H1 (cell line): ENCODE measurements around the gene SECISBP2. TPM values are rescaled to one million over a fixed set of nuclear protein-coding genes. Genes with fewer than 3 reads are reported as not detected.
A peak's percentile ranks its signal among the peaks of the same experiment; 100 is the strongest.

Experiments used
- CTCF ChIA-PET: fragments of 300-600 bp; sonication (Branson Sonifier 250); formaldehyde crosslinking; loops from one replicate; lab custom pipeline; 2021; ENCODE audit not compliant: partially characterized antibody; lab: Charles Lee
- POLR2A ChIA-PET: fragments of 300-600 bp; sonication (Branson Sonifier 250); formaldehyde crosslinking; loops from one replicate; lab custom pipeline; 2021; ENCODE audit warnings: inconsistent platforms; ENCODE audit not compliant: partially characterized antibody; lab: Charles Lee
- DNase-seq, 2 experiments: peaks; one replicate each; pipeline versions ENCODE4 v3.0.0 to v3.0.0-alpha.2; 2010 to 2022; ENCODE audit warnings: low spot score in 2 of 2, low read depth in 1 of 2, mixed read lengths in 1 of 2
- FAIRE-seq: peaks from 2 replicates; lab custom pipeline; 2011; peaks lifted over from hg19 to GRCh38; lab: Jason Lieb, UNC
- H2AFZ ChIP-seq: 2 replicates; pipeline ENCODE4 v1.8.1; 2012; ENCODE audit warnings: low read length, inconsistent platforms
- H2AK5ac ChIP-seq: 2 replicates; pipeline ENCODE4 v1.6.1; 2013; ENCODE audit warnings: low read depth, low read length
- H2BK120ac ChIP-seq: replicated peaks from 2 replicates; pipeline ENCODE3; 2013; ENCODE audit warnings: low read depth, low read length, inconsistent platforms
- H2BK12ac ChIP-seq: 2 replicates; pipeline ENCODE4 v1.6.1; 2013; ENCODE audit warnings: low read depth, low read length
- H2BK15ac ChIP-seq: 2 replicates; pipeline ENCODE4 v1.6.1; 2013; ENCODE audit warnings: low read length
- H2BK20ac ChIP-seq: 2 replicates; pipeline ENCODE4 v1.6.1; 2013; ENCODE audit warnings: low read length
- H2BK5ac ChIP-seq: 2 replicates; pipeline ENCODE4 v1.6.1; 2013; ENCODE audit warnings: low read depth, low read length
- H3K14ac ChIP-seq: 2 replicates; pipeline ENCODE4 v1.6.1; 2013; ENCODE audit warnings: inconsistent platforms; ENCODE audit not compliant: insufficient read length
- H3K18ac ChIP-seq: 2 replicates; pipeline ENCODE4 v1.6.1; 2013; ENCODE audit warnings: low read length; ENCODE audit errors: extremely low read depth
- H3K23ac ChIP-seq: 2 replicates; pipeline ENCODE4 v1.6.1; 2013; ENCODE audit warnings: inconsistent platforms; ENCODE audit not compliant: insufficient read length
- H3K23me2 ChIP-seq: 2 replicates; pipeline ENCODE4 v1.6.1; 2013; ENCODE audit warnings: low read depth, low read length
- H3K27ac ChIP-seq: 2 replicates; pipeline ENCODE4 v1.6.1; 2011; ENCODE audit warnings: low read depth, low read length, inconsistent platforms
- H3K27me3 ChIP-seq, 4 experiments: replicated peaks in 1 of 4; 1 replicate in 1 of 4; 2 replicates in 3 of 4; pipeline versions ENCODE4 v1.6.1 to v1.8.1; 2011 to 2013; ENCODE audit warnings: low read length in 3 of 4, mild to moderate bottlenecking in 3 of 4, inconsistent platforms in 2 of 4, mixed read lengths in 2 of 4, moderate library complexity in 1 of 4; ENCODE audit not compliant: control insufficient read depth in 3 of 4, insufficient read depth in 3 of 4; ENCODE audit errors: extremely low read depth in 1 of 4
- H3K36me3 ChIP-seq, 4 experiments: 2 replicates each; pipeline versions ENCODE4 v1.6.1 to v1.8.1; 2011 to 2013; ENCODE audit warnings: mild to moderate bottlenecking in 4 of 4, low read length in 3 of 4, moderate library complexity in 2 of 4, control low read depth in 1 of 4, inconsistent platforms in 1 of 4; ENCODE audit not compliant: insufficient read depth in 4 of 4, control insufficient read depth in 2 of 4
- H3K4ac ChIP-seq: replicated peaks from 2 replicates; pipeline ENCODE3; 2013; ENCODE audit warnings: low read length, low read depth, mixed read lengths, inconsistent platforms; ENCODE audit not compliant: insufficient read length
- H3K4me1 ChIP-seq, 4 experiments: replicated peaks in 1 of 4; 1 replicate in 1 of 4; 2 replicates in 3 of 4; pipeline versions ENCODE4 v1.6.1 to v1.8.1; 2011 to 2013; ENCODE audit warnings: low read length in 3 of 4, inconsistent platforms in 2 of 4, mixed read lengths in 1 of 4; ENCODE audit not compliant: insufficient read depth in 4 of 4, control insufficient read depth in 3 of 4
- H3K4me2 ChIP-seq, 2 experiments: 2 replicates each; pipeline versions ENCODE4 v1.6.1 to v1.8.1; 2011 to 2013; ENCODE audit warnings: low read depth in 2 of 2, low read length in 2 of 2, control low read depth in 1 of 2, inconsistent platforms in 1 of 2, mild to moderate bottlenecking in 1 of 2; ENCODE audit not compliant: insufficient read depth in 1 of 2
- H3K4me3 ChIP-seq, 4 experiments: fragments of 200-600, 300-600 bp in 1 of 4; sonication (generic), shearing (Covaris generic), sonication (Bioruptor Twin) in 1 of 4; 2 replicates each; pipeline versions ENCODE4 v1.5.1 to v1.8.1; 2011 to 2016; ENCODE audit warnings: low read length in 4 of 4, low read depth in 3 of 4, control low read depth in 2 of 4, inconsistent platforms in 2 of 4, mild to moderate bottlenecking in 2 of 4, mixed read lengths in 1 of 4, moderate library complexity in 1 of 4; ENCODE audit not compliant: insufficient read depth in 2 of 4; ENCODE audit errors: extremely low read depth in 1 of 4
- H3K56ac ChIP-seq: replicated peaks from 2 replicates; pipeline ENCODE3; 2013; ENCODE audit warnings: low read depth, mild to moderate bottlenecking, mixed read lengths, low read length, inconsistent platforms; ENCODE audit not compliant: insufficient read length
- H3K79me1 ChIP-seq: 2 replicates; pipeline ENCODE4 v1.6.1; 2013; ENCODE audit warnings: low read depth, low read length, control low read depth
- H3K79me2 ChIP-seq, 2 experiments: 2 replicates each; pipeline versions ENCODE4 v1.6.1 to v1.8.1; 2012 to 2013; ENCODE audit warnings: low read length in 2 of 2, mild to moderate bottlenecking in 2 of 2, inconsistent platforms in 1 of 2; ENCODE audit not compliant: insufficient read depth in 2 of 2, control insufficient read depth in 1 of 2
- H3K9ac ChIP-seq, 4 experiments: replicated peaks in 1 of 4; 1 replicate in 1 of 4; 2 replicates in 3 of 4; pipeline versions ENCODE4 v1.6.1 to v1.8.1; 2011 to 2013; ENCODE audit warnings: low read depth in 3 of 4, low read length in 3 of 4, control low read depth in 2 of 4, mild to moderate bottlenecking in 2 of 4, moderate library complexity in 2 of 4, inconsistent platforms in 1 of 4; ENCODE audit errors: extremely low read depth in 1 of 4
- H3K9me3 ChIP-seq, 2 experiments: 2 replicates each; pipeline versions ENCODE4 v1.6.1 to v1.8.1; 2012 to 2013; ENCODE audit warnings: mild to moderate bottlenecking in 2 of 2, moderate library complexity in 2 of 2, control low read depth in 1 of 2, inconsistent platforms in 1 of 2, low read depth in 1 of 2, low read length in 1 of 2, mixed read lengths in 1 of 2; ENCODE audit not compliant: insufficient read depth in 2 of 2
- H4K20me1 ChIP-seq, 2 experiments: replicated peaks in 1 of 2; 2 replicates each; pipeline versions ENCODE3 to v1.8.1; 2011 to 2013; ENCODE audit warnings: inconsistent platforms in 2 of 2, low read length in 2 of 2, mild to moderate bottlenecking in 1 of 2; ENCODE audit not compliant: insufficient read depth in 2 of 2, control insufficient read depth in 1 of 2
- H4K5ac ChIP-seq: 2 replicates; pipeline ENCODE4 v1.6.1; 2013; ENCODE audit warnings: low read length, low read depth, mixed read lengths, inconsistent platforms; ENCODE audit not compliant: insufficient read length
- H4K8ac ChIP-seq: 2 replicates; pipeline ENCODE4 v1.8.0; 2013; ENCODE audit warnings: mild to moderate bottlenecking, moderate library complexity, low read length, inconsistent platforms; ENCODE audit not compliant: insufficient read depth; ENCODE audit errors: extremely low read depth
- H4K91ac ChIP-seq: replicated peaks from 2 replicates; pipeline ENCODE3; 2013; ENCODE audit warnings: low read length, mixed read lengths, inconsistent platforms; ENCODE audit not compliant: insufficient read length
- BRCA1 ChIP-seq: IDR thresholded peaks from 2 replicates; pipeline ENCODE4 v1.6.1; 2012; ENCODE audit warnings: low read depth, low read length, improper control_type of control experiment
- CHD2 ChIP-seq: IDR thresholded peaks from 2 replicates; pipeline ENCODE4 v1.6.1; 2012; ENCODE audit warnings: low read length, improper control_type of control experiment
- HDAC6 ChIP-seq: IDR thresholded peaks from one replicate; pipeline ENCODE4 v1.7.1; 2012; ENCODE audit warnings: low read depth, mild to moderate bottlenecking, inconsistent platforms, low read length, moderate library complexity
- JUND ChIP-seq: IDR thresholded peaks from 2 replicates; pipeline ENCODE4 v1.6.1; 2011; ENCODE audit warnings: mild to moderate bottlenecking, improper control_type of control experiment, low read length
- RXRA ChIP-seq: IDR thresholded peaks from 2 replicates; pipeline ENCODE4 v1.6.1; 2011; ENCODE audit warnings: low read depth, mild to moderate bottlenecking, low read length, moderate library complexity; ENCODE audit not compliant: insufficient read depth
- SAP30 ChIP-seq: fragments of 300-600 bp; sonication (generic); IDR thresholded peaks from 2 replicates; pipeline ENCODE4 v1.7.1; 2012; ENCODE audit warnings: low read length, moderate library complexity, mild to moderate bottlenecking, inconsistent platforms; ENCODE audit not compliant: insufficient read depth, insufficient replicate concordance
- TAF7 ChIP-seq: optimal IDR thresholded peaks from 2 replicates; pipeline ENCODE3; 2011; ENCODE audit warnings: low read depth, mild to moderate bottlenecking, inconsistent platforms, low read length, moderate library complexity, borderline replicate concordance
- TBP ChIP-seq: IDR thresholded peaks from 2 replicates; pipeline ENCODE4 v1.6.1; 2011; ENCODE audit warnings: low read depth, low read length, improper control_type of control experiment
- WGBS, 2 experiments: shearing (Covaris generic) in 1 of 2; methylation state at CpG; one replicate each; pipeline versions ENCODE4 v1.1.6 to v1.1.7; 2013 to 2015; ENCODE audit warnings: low lambda C conversion rate in 2 of 2, mixed read lengths in 2 of 2, inconsistent platforms in 1 of 2, low coverage in 1 of 2, missing lambda C conversion rate in 1 of 2; ENCODE audit not compliant: insufficient replicate concordance in 2 of 2, insufficient coverage in 1 of 2, insufficient read length in 1 of 2; ENCODE audit errors: extremely low coverage in 1 of 2, missing lambda C conversion rate in 1 of 2; 5-methylcytosine and 5-hydroxymethylcytosine counted together
- polyA plus RNA-seq, 7 experiments: library from polyadenylated mRNA; depleted of rRNA in 3 of 7; stranded (reverse) in 5 of 7; unstranded in 2 of 7; fragments of >200 nt in 5 of 7; fragments of 200-250 nt in 2 of 7; gene quantifications; 1 replicate in 5 of 7; 2 replicates in 1 of 7; 4 replicates in 1 of 7; pipeline versions ENCODE4 v1.2.1 to v1.2.3, GENCODE V29; 2011 to 2013; ENCODE audit warnings: missing spikeins in 2 of 7, mixed read lengths in 2 of 7
- total RNA-seq: library from RNA; stranded (reverse); fragmentation: NEBNext Ultra II Directional; extraction: Animal tissue kit (Norgen Biotek cat#: 25700); gene quantifications from 2 replicates; pipeline ENCODE4 v1.2.1, GENCODE V29; 2021
- TF ChIP-seq, protein P1 (sequence below): IDR thresholded peaks from 2 replicates; pipeline ENCODE4 v1.6.1; 2012; ENCODE audit warnings: inconsistent platforms
- TF ChIP-seq, protein P2 (sequence below), 3 experiments: IDR thresholded peaks; 1 replicate in 2 of 3; 2 replicates in 1 of 3; pipeline versions ENCODE4 v1.5.1 to v1.6.1; 2011; ENCODE audit warnings: low read length in 3 of 3, mild to moderate bottlenecking in 3 of 3, inconsistent platforms in 2 of 3, low read depth in 1 of 3, moderate library complexity in 1 of 3; ENCODE audit not compliant: insufficient read depth in 1 of 3; ENCODE audit errors: control extremely low read depth in 1 of 3

The SECISBP2 gene
- total and polyA plus RNA-seq, 2 of the 8 experiments (the other 6 are each of a cell fraction or from before 2014, with no cell fraction given), result 39.0 to 61.7 TPM

DNA sequence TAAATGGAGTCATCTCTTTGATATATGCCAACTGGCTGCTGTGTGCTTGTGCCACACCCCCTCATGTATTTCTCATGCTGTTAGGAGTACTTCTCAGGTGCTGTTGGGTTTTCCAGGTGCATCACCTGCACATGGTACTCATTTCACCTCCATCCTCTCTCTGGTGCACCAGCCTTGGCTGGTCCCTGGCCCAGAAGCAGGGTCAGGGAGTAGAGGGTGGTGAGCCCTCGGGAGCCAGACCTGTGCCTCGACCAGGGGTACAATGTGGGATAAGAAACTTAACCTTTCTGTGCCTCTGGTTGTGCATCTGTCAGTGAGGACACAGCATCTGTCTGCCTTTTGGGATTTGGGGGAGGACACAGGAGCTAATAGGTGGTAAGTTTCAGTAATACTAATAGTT is 38.5 kb downstream of the SECISBP2 start:
- no peak overlapping the region for H2BK120ac ChIP-seq
- no peaks in the 10 kb centered on the region for H3K4me1 ChIP-seq
- no peak overlapping the region for H3K4me2 ChIP-seq
- no peak overlapping the region for H4K5ac ChIP-seq
- no peak overlapping the region for H2BK5ac ChIP-seq
- no peak overlapping the region for H3K4me3 ChIP-seq
- no peaks in the 10 kb centered on the region; the same call in 1 of the 2 replicates for H3K79me1 ChIP-seq
- FAIRE-seq (no peak), DNase-seq (peak in 1 of 2 experiments; percentile 19)
- ChIA-PET CTCF (interaction anchor here (1.2 to 1.5 kb wide), 2 partner anchors 8 to 9 kb away, joined by 3 to 6 read pairs; no protein-coding TSS in a partner anchor), POLR2A (interaction anchor here (1.3 to 1.7 kb wide), 3 partner anchors 9 to 14 kb away, joined by 3 to 8 read pairs (median 3); no protein-coding TSS in a partner anchor)
- peaks cover 6% of the 10 kb centered on the region in 2 experiments for H4K20me1 ChIP-seq
- H2AFZ ChIP-seq, result no peak overlapping the region
- H3K14ac ChIP-seq, result no peak overlapping the region
- 95% methylated on average over 2 of the region's 2 CpGs; no CpG with 5 or more reads in 1 of the 2 experiments for WGBS, 2 experiments
- no peaks in the 10 kb centered on the region for H3K27me3 ChIP-seq
- no peak overlapping the region for H3K56ac ChIP-seq
- no peak overlapping the region for H2BK15ac ChIP-seq
- no peak overlapping the region for H3K27ac ChIP-seq
- no peak overlapping the region for H4K8ac ChIP-seq
- H3K18ac ChIP-seq, result no peak overlapping the region
- no peak overlapping the region for H2BK20ac ChIP-seq
- peaks cover 53 to 94% (median 79%) of the 10 kb centered on the region in 4 experiments for H3K36me3 ChIP-seq
- H3K4ac ChIP-seq, result no peak overlapping the region
- no peak overlapping the region for H4K91ac ChIP-seq
- H3K79me2 ChIP-seq, result no peaks in the 10 kb centered on the region
- H2AK5ac ChIP-seq, result no peak overlapping the region
- H3K9ac ChIP-seq, result no peak overlapping the region
- no peak overlapping the region for H2BK12ac ChIP-seq
- no peak overlapping the region for H3K23ac ChIP-seq
- H3K9me3 ChIP-seq, result no peaks in the 10 kb centered on the region
- no peaks in the 10 kb centered on the region for H3K23me2 ChIP-seq
- TF ChIP-seq SAP30 (no peak), BRCA1 (no peak), HDAC6 (no peak), JUND (no peak), CHD2 (no peak), TAF7 (no peak), TBP (no peak), RXRA (no peak)
- TF ChIP-seq, protein P1, sequence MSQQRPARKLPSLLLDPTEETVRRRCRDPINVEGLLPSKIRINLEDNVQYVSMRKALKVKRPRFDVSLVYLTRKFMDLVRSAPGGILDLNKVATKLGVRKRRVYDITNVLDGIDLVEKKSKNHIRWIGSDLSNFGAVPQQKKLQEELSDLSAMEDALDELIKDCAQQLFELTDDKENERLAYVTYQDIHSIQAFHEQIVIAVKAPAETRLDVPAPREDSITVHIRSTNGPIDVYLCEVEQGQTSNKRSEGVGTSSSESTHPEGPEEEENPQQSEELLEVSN, result no peak
- TF ChIP-seq, protein P2, sequence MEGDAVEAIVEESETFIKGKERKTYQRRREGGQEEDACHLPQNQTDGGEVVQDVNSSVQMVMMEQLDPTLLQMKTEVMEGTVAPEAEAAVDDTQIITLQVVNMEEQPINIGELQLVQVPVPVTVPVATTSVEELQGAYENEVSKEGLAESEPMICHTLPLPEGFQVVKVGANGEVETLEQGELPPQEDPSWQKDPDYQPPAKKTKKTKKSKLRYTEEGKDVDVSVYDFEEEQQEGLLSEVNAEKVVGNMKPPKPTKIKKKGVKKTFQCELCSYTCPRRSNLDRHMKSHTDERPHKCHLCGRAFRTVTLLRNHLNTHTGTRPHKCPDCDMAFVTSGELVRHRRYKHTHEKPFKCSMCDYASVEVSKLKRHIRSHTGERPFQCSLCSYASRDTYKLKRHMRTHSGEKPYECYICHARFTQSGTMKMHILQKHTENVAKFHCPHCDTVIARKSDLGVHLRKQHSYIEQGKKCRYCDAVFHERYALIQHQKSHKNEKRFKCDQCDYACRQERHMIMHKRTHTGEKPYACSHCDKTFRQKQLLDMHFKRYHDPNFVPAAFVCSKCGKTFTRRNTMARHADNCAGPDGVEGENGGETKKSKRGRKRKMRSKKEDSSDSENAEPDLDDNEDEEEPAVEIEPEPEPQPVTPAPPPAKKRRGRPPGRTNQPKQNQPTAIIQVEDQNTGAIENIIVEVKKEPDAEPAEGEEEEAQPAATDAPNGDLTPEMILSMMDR (IDR thresholded peaks at IDR 0.05; ENCODE audit: control extremely low read depth in 1 of 3, insufficient read depth in 1 of 3, low read depth in 1 of 3, low read length in 3 of 3), result no peak
